ENCODE measurements around the gene SULF2.

Gene SULF2

DNA sequence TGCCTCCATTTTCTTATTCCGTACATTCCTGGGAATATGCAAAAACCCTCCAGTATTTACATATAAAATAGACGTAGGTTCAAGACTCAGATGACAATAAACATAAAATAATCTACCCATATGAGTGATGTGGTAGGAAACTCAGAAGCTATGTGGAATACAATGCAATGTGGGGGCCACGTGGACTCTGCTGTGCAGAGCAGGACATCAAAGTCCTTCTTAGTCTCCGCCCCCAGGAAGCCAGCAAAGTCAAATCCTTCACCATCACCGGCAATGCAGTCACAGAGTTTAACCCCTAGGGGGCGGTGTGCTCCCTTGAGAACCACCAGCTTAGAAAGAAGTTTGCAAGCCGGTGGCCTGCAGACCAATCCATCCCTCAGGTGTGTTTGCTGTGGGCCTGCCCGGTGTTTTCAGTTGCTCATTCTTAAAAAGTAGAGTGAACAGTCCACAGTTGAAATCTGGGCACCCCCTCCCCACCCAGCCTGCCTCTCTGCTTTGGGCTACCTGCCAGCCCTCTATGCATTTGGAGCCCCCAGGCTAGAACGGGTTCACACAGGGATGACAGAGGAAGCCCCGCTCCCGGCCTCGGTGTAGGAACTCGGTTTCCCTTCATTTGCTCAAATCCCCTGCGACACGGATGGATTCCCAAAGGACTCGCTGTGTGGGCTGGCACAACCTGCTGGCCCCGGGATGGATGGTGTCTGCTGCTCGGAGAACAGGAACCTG, 59.9 kb downstream of the SULF2 start:
- H3K36me3 ChIP-seq (ENCODE audit: insufficient read depth, low read length): no peaks in the 10 kb centered on the region
- H3K4me3 ChIP-seq (ENCODE audit: low read length): no peak overlapping the region
- H3K4me2 ChIP-seq (ENCODE audit: low read length): no peak overlapping the region
- peaks cover 26% of the 10 kb centered on the region for H3K27me3 ChIP-seq (ENCODE audit: control insufficient read depth, insufficient read depth, low read length)
- no peaks in the 10 kb centered on the region for H3K9me3 ChIP-seq (replicated peaks; ENCODE audit: low read length)
- no peak overlapping the region for H3K9ac ChIP-seq (ENCODE audit: low read depth, low read length)
- H3K4me1 ChIP-seq (ENCODE audit: control insufficient read depth, insufficient read depth, low read length): no peaks in the 10 kb centered on the region

DNA sequence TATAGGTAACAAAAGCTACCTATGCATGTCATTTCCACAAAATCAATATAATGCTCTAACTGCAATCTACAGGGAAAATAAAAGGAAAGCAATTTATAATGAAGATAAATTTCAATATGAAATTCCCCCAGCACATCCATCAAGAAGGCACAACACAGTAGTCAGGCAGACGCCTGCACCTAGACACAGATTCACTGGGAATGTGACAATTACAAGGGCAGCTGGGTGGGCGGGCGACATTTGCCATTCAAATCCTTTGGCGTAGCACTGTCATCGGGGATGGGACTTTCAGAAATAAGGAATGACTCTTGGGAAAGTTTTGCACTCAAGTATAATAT, 60.4 kb downstream of the SULF2 start:
- H3K9ac ChIP-seq (ENCODE audit: low read depth, low read length): no peak overlapping the region
- no peak overlapping the region for H3K4me2 ChIP-seq (ENCODE audit: low read length)
- H3K27me3 ChIP-seq (ENCODE audit: control insufficient read depth, insufficient read depth, low read length): peaks cover 26% of the 10 kb centered on the region
- no peaks in the 10 kb centered on the region for H3K4me1 ChIP-seq (ENCODE audit: control insufficient read depth, insufficient read depth, low read length)
- no peak overlapping the region for H3K4me3 ChIP-seq (ENCODE audit: low read length)
- no peaks in the 10 kb centered on the region for H3K36me3 ChIP-seq (ENCODE audit: insufficient read depth, low read length)
- H3K9me3 ChIP-seq (replicated peaks; ENCODE audit: low read length): no peaks in the 10 kb centered on the region

DNA sequence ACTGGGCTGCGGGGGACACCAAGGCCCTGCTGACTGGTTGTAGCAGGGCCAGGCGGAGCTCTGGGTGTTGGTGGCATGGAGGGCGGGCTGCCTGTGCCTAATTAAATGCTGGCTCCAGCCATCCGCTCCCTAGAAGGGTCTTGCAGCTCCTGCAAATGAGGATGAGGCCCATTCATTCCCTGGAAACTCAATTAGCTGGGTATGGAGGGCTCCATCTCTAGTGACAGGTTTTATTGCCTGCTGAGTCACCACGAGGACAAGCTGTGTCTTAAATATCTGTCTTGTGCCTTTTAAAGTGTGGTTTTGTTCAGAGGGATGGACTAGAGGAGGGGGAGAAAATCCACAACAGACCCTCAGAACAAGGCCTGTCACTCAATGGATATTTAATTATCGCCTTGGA, 60.9 kb downstream of the SULF2 start:
- Histone ChIP-seq H3K9me3 (replicated peaks; ENCODE audit: low read length) (no peaks in the 10 kb centered on the region), H3K27me3 (ENCODE audit: control insufficient read depth, insufficient read depth, low read length) (peaks cover 28% of the 10 kb centered on the region), H3K4me1 (ENCODE audit: control insufficient read depth, insufficient read depth, low read length) (no peaks in the 10 kb centered on the region), H3K9ac (ENCODE audit: low read depth, low read length) (no peak overlapping the region), H3K36me3 (ENCODE audit: insufficient read depth, low read length) (no peaks in the 10 kb centered on the region), H3K4me2 (ENCODE audit: low read length) (no peak overlapping the region), H3K4me3 (ENCODE audit: low read length) (no peak overlapping the region)

GRCh38 chr20:47723322-47723721, 62.0 kb downstream of the SULF2 start:
- Histone ChIP-seq H3K36me3 (ENCODE audit: insufficient read depth, low read length) (no peaks in the 10 kb centered on the region), H3K4me2 (ENCODE audit: low read length) (no peak overlapping the region), H3K9ac (ENCODE audit: low read depth, low read length) (no peak overlapping the region), H3K27me3 (ENCODE audit: control insufficient read depth, insufficient read depth, low read length) (peaks cover 35% of the 10 kb centered on the region), H3K4me1 (ENCODE audit: control insufficient read depth, insufficient read depth, low read length) (no peaks in the 10 kb centered on the region), H3K4me3 (ENCODE audit: low read length) (no peak overlapping the region), H3K9me3 (replicated peaks; ENCODE audit: low read length) (no peaks in the 10 kb centered on the region)

DNA sequence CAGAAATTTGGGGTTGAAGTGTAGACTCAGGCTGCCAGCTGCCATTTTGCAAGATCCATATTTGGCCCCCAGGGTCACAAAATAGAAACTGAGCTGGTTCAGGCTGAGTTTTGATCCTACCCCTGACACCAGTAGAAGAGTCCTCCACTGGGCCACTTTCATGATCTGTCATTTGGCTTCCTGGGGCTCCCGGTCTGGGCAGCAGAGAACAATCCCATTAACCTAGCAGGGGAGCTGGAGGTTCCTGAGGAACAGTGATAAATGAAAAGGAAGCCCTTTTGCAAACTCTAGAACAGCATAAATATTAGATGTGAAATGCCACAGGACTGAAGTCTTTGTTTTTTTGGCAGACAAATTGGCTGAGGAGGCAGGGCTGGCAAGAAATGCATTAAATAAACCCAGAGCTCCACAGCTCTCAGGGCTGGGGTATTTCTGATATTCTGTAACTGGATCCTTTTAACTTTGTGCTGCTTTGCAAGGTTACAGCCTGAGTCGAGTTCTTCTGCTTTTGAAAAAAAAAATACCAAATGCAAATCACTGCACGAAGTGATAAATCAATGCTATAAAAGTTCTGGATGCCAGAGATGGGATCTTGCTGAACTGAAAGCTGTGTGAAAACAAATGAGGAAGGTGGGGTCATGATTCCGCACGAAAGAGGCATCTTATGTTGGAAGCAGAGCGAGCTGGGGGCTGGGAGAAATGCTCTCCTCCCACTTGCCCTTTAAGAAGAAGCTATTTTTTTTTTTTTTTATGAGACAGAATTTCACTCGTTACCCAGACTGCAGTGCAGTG, 64.4 kb downstream of the SULF2 start:
- Histone ChIP-seq H3K27me3 (ENCODE audit: control insufficient read depth, insufficient read depth, low read length) (peaks cover 33% of the 10 kb centered on the region), H3K4me1 (ENCODE audit: control insufficient read depth, insufficient read depth, low read length) (no peaks in the 10 kb centered on the region), H3K4me2 (ENCODE audit: low read length) (no peak overlapping the region), H3K36me3 (ENCODE audit: insufficient read depth, low read length) (no peaks in the 10 kb centered on the region), H3K9me3 (replicated peaks; ENCODE audit: low read length) (no peaks in the 10 kb centered on the region), H3K4me3 (ENCODE audit: low read length) (no peak overlapping the region), H3K9ac (ENCODE audit: low read depth, low read length) (no peak overlapping the region)

DNA sequence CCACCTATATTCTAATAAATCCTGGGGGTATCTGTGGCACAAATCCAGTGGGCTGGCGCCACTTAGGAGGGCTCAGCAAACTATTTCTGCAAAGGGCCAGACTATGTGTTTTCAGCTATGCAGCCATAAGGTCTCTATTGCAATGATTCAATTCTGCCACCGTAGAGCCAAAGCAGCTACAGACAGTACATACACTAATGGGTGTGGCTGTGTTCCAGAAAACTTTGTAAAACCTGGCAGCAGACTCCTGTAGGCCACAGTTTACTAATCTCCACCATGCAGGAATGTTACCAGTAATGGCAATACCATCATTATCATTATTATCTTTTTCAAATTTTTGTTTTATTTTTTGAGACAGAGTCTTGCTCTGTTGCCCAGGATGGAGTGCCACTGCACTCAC, 65.7 kb downstream of the SULF2 start:
- H3K9me3 ChIP-seq (replicated peaks; ENCODE audit: low read length): no peaks in the 10 kb centered on the region
- no peak overlapping the region for H3K4me2 ChIP-seq (ENCODE audit: low read length)
- H3K27me3 ChIP-seq (ENCODE audit: control insufficient read depth, insufficient read depth, low read length): peaks cover 33% of the 10 kb centered on the region
- H3K9ac ChIP-seq (ENCODE audit: low read depth, low read length): no peak overlapping the region
- H3K36me3 ChIP-seq (ENCODE audit: insufficient read depth, low read length): no peaks in the 10 kb centered on the region
- H3K4me1 ChIP-seq (ENCODE audit: control insufficient read depth, insufficient read depth, low read length): no peaks in the 10 kb centered on the region
- no peak overlapping the region for H3K4me3 ChIP-seq (ENCODE audit: low read length)

DNA sequence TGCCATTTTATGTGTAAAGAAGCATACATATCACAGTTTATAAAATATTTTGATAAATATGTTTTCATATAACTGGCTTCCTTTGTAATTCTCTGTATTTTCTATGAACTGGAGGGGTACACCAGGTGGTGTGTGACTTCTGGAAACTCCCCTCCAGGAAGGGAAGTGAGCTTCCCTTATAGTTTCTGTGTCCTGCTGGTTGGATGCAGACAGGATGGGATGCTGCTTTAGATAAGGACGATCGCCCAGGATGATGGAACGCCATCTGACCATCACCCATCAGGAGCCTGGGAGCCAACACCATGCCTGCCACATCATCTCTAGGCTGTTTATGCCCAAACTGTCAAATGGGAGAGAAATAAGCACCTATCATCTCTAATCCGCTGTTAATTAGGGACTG, 66.1 kb downstream of the SULF2 start:
- Histone ChIP-seq H3K4me3 (ENCODE audit: low read length) (no peak overlapping the region), H3K9ac (ENCODE audit: low read depth, low read length) (no peak overlapping the region), H3K4me1 (ENCODE audit: control insufficient read depth, insufficient read depth, low read length) (no peaks in the 10 kb centered on the region), H3K9me3 (replicated peaks; ENCODE audit: low read length) (no peaks in the 10 kb centered on the region), H3K4me2 (ENCODE audit: low read length) (no peak overlapping the region), H3K36me3 (ENCODE audit: insufficient read depth, low read length) (no peaks in the 10 kb centered on the region), H3K27me3 (ENCODE audit: control insufficient read depth, insufficient read depth, low read length) (peaks cover 37% of the 10 kb centered on the region)

- Histone ChIP-seq H3K36me3 (ENCODE audit: insufficient read depth, low read length) (no peaks in the 10 kb centered on the region), H3K27me3 (ENCODE audit: control insufficient read depth, insufficient read depth, low read length) (peaks cover 42% of the 10 kb centered on the region)
These were observed 66.9 kb downstream of the SULF2 start for GRCh38 chr20:47718398-47718797.

DNA sequence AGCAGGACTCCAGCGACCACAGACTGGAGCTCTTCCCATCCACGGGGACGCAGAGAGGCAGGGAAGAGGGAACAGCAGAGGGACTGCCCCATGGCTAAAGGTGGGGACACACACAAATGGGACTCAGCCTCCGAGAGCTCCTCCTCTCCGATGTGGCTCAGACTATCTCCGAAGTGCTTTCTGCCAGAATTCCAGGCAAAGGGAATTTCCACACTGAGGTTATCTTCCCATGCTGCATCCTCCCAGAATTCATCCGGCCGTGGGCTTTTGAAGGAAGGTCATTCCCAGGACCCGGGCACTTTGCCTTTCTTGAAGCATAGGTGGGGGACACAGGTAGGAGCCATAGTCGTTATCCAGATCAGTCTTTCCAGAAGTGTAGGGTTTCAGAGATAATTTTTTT, 67.9 kb downstream of the SULF2 start:
- H3K9ac ChIP-seq (ENCODE audit: low read depth, low read length): no peak overlapping the region
- H3K36me3 ChIP-seq (ENCODE audit: insufficient read depth, low read length): no peaks in the 10 kb centered on the region
- no peak overlapping the region for H3K4me3 ChIP-seq (ENCODE audit: low read length)
- no peak overlapping the region for H3K4me2 ChIP-seq (ENCODE audit: low read length)
- H3K9me3 ChIP-seq (replicated peaks; ENCODE audit: low read length): no peaks in the 10 kb centered on the region
- H3K4me1 ChIP-seq (ENCODE audit: control insufficient read depth, insufficient read depth, low read length): no peaks in the 10 kb centered on the region
- H3K27me3 ChIP-seq (ENCODE audit: control insufficient read depth, insufficient read depth, low read length): peaks cover 47% of the 10 kb centered on the region

More at GRCh38 chr20:47718398-47718797, 66.9 kb downstream of the SULF2 start:
- Histone ChIP-seq H3K4me3 (ENCODE audit: low read length) (no peak overlapping the region), H3K4me2 (ENCODE audit: low read length) (no peak overlapping the region), H3K9me3 (replicated peaks; ENCODE audit: low read length) (no peaks in the 10 kb centered on the region), H3K9ac (ENCODE audit: low read depth, low read length) (no peak overlapping the region), H3K4me1 (ENCODE audit: control insufficient read depth, insufficient read depth, low read length) (no peaks in the 10 kb centered on the region)

- Histone ChIP-seq H3K9ac (ENCODE audit: low read depth, low read length) (no peak overlapping the region), H3K4me1 (ENCODE audit: control insufficient read depth, insufficient read depth, low read length) (no peaks in the 10 kb centered on the region), H3K4me3 (ENCODE audit: low read length) (no peak overlapping the region), H3K9me3 (replicated peaks; ENCODE audit: low read length) (no peaks in the 10 kb centered on the region), H3K27me3 (ENCODE audit: control insufficient read depth, insufficient read depth, low read length) (peaks cover 53% of the 10 kb centered on the region), H3K4me2 (ENCODE audit: low read length) (no peak overlapping the region), H3K36me3 (ENCODE audit: insufficient read depth, low read length) (no peaks in the 10 kb centered on the region)
These were observed 71.3 kb downstream of the SULF2 start for GRCh38 chr20:47713878-47714450.

GRCh38 chr20:47713163-47713562, 72.1 kb downstream of the SULF2 start:
- no peak overlapping the region for H3K4me3 ChIP-seq (ENCODE audit: low read length)
- H3K4me2 ChIP-seq (ENCODE audit: low read length): no peak overlapping the region
- no peaks in the 10 kb centered on the region for H3K4me1 ChIP-seq (ENCODE audit: control insufficient read depth, insufficient read depth, low read length)
- no peaks in the 10 kb centered on the region for H3K36me3 ChIP-seq (ENCODE audit: insufficient read depth, low read length)
- peaks cover 50% of the 10 kb centered on the region for H3K27me3 ChIP-seq (ENCODE audit: control insufficient read depth, insufficient read depth, low read length)
- no peaks in the 10 kb centered on the region for H3K9me3 ChIP-seq (replicated peaks; ENCODE audit: low read length)
- no peak overlapping the region for H3K9ac ChIP-seq (ENCODE audit: low read depth, low read length)

Data from skeletal muscle satellite cell (primary cell).